ENCODE data around the gene RHOH. TPM values are rescaled to one million over a fixed set of nuclear protein-coding genes. Genes with fewer than 3 reads are reported as not detected.

RHOH gene
- total RNA-seq, 2 experiments from 2014 or later, result 87.5 to 92.7 TPM

- Mint-ChIP-seq H3K27ac (peak overlapping the region; percentile 98), H3K9me3 (no peaks in the 10 kb centered on the region), H3K27me3 (ENCODE audit: low read depth) (no peaks in the 10 kb centered on the region), H3K36me3 (ENCODE audit: low read depth) (peaks cover 61% of the 10 kb centered on the region), H3K4me1 (ENCODE audit: low read depth) (peaks cover 77% of the 10 kb centered on the region), H3K4me3 (peak overlapping the region; percentile 76)
- intact Hi-C loops (cut with micrococcal nuclease), result loop anchor here (5.0 to 10.0 kb wide), 4 partner anchors 225 to 1895 kb away; partner anchors contain the start of gene KLF3
- peak; percentile 36 for DNase-seq
- CTCF ChIA-PET, result interaction anchor here (0.7 to 1.8 kb wide), 5 partner anchors 10 to 108 kb away, joined by 3 to 8 read pairs (median 3); no protein-coding TSS in a partner anchor
These were observed 12.6 kb downstream of the RHOH start for GRCh38 chr4:40209401-40209800.

- Mint-ChIP-seq H3K36me3 (ENCODE audit: low read depth) (peaks cover 56% of the 10 kb centered on the region), H3K27me3 (ENCODE audit: low read depth) (no peaks in the 10 kb centered on the region), H3K9me3 (no peaks in the 10 kb centered on the region), H3K27ac (peak overlapping the region; percentile 98), H3K4me3 (peak overlapping the region; percentile 61), H3K4me1 (ENCODE audit: low read depth) (peaks cover 77% of the 10 kb centered on the region)
- CTCF ChIA-PET, result interaction anchor here (1.0 to 2.0 kb wide), 6 partner anchors 17 to 115 kb away, joined by 3 to 7 read pairs (median 4); no protein-coding TSS in a partner anchor
- intact Hi-C loops (cut with micrococcal nuclease), result no loop called here
- DNase-seq, result peak; percentile 3
These were observed 13.9 kb downstream of the RHOH start for GRCh38 chr4:40210776-40211175.

GRCh38 chr4:40211224-40212185, 14.7 kb downstream of the RHOH start:
- H3K4me1 Mint-ChIP-seq (ENCODE audit: low read depth), result peaks cover 78% of the 10 kb centered on the region
- CTCF ChIA-PET, result interaction anchor here (1.0 to 2.0 kb wide), 7 partner anchors 17 to 114 kb away, joined by 3 to 7 read pairs (median 4); no protein-coding TSS in a partner anchor
- DNase-seq, result peak; percentile 6
- H3K4me3 Mint-ChIP-seq, result peak overlapping the region; percentile 64
- peaks cover 60% of the 10 kb centered on the region for H3K36me3 Mint-ChIP-seq (ENCODE audit: low read depth)
- H3K9me3 Mint-ChIP-seq, result no peaks in the 10 kb centered on the region
- peak overlapping the region; percentile 93 for H3K27ac Mint-ChIP-seq
- intact Hi-C loops (cut with micrococcal nuclease), result no loop called here
- no peaks in the 10 kb centered on the region for H3K27me3 Mint-ChIP-seq (ENCODE audit: low read depth)

GRCh38 chr4:40212674-40213527, 16.1 kb downstream of the RHOH start:
- H3K27me3 Mint-ChIP-seq (ENCODE audit: low read depth), result no peaks in the 10 kb centered on the region
- intact Hi-C loops (cut with micrococcal nuclease), result loop anchor here (1.0 kb wide), 1 partner anchor 12 kb away; no protein-coding TSS in a partner anchor
- peak overlapping the region; percentile 93 for H3K27ac Mint-ChIP-seq
- H3K4me1 Mint-ChIP-seq (ENCODE audit: low read depth), result peaks cover 87% of the 10 kb centered on the region
- CTCF ChIA-PET, result interaction anchor here (0.5 to 1.4 kb wide), 4 partner anchors 29 to 1167 kb away, joined by 3 to 5 read pairs (median 4); no protein-coding TSS in a partner anchor
- H3K4me3 Mint-ChIP-seq, result peak overlapping the region; percentile 64
- H3K36me3 Mint-ChIP-seq (ENCODE audit: low read depth), result peaks cover 67% of the 10 kb centered on the region
- peak; percentile 11 for DNase-seq
- no peaks in the 10 kb centered on the region for H3K9me3 Mint-ChIP-seq

GRCh38 chr4:40214038-40214437, 17.2 kb downstream of the RHOH start:
- CTCF ChIA-PET, result interaction anchor here (0.7 to 1.1 kb wide), 4 partner anchors 9 to 103 kb away, joined by 3 to 4 read pairs (median 3); no protein-coding TSS in a partner anchor
- intact Hi-C loops (cut with micrococcal nuclease), result loop anchor here (1.0 kb wide), 1 partner anchor 8 kb away; no protein-coding TSS in a partner anchor

GRCh38 chr4:40214661-40215418, 18.0 kb downstream of the RHOH start:
- Mint-ChIP-seq H3K36me3 (ENCODE audit: low read depth) (peaks cover 69% of the 10 kb centered on the region), H3K27ac (peak overlapping the region; percentile 93), H3K4me3 (no peak overlapping the region), H3K4me1 (ENCODE audit: low read depth) (peaks cover 97% of the 10 kb centered on the region), H3K9me3 (no peaks in the 10 kb centered on the region), H3K27me3 (ENCODE audit: low read depth) (no peaks in the 10 kb centered on the region)
- DNase-seq, result no peak
- intact Hi-C loops (cut with micrococcal nuclease), result loop anchor here (1.0 kb wide), 1 partner anchor 7 kb away; no protein-coding TSS in a partner anchor
- CTCF ChIA-PET, result interaction anchor here (0.8 to 1.5 kb wide), 7 partner anchors 8 to 159 kb away, joined by 3 to 5 read pairs (median 3); no protein-coding TSS in a partner anchor

More at GRCh38 chr4:40214038-40214437, 17.2 kb downstream of the RHOH start:
- H3K36me3 Mint-ChIP-seq (ENCODE audit: low read depth), result peaks cover 71% of the 10 kb centered on the region
- peaks cover 94% of the 10 kb centered on the region for H3K4me1 Mint-ChIP-seq (ENCODE audit: low read depth)
- H3K9me3 Mint-ChIP-seq, result no peaks in the 10 kb centered on the region
- peak overlapping the region; percentile 93 for H3K27ac Mint-ChIP-seq
- H3K4me3 Mint-ChIP-seq, result peak overlapping the region; percentile 64
- peak; percentile 56 for DNase-seq
- no peaks in the 10 kb centered on the region for H3K27me3 Mint-ChIP-seq (ENCODE audit: low read depth)

GRCh38 chr4:40216622-40217366, 20.0 kb downstream of the RHOH start:
- peak; percentile 32 for DNase-seq
- no peaks in the 10 kb centered on the region for H3K9me3 Mint-ChIP-seq
- H3K27me3 Mint-ChIP-seq (ENCODE audit: low read depth), result no peaks in the 10 kb centered on the region
- peaks cover 97% of the 10 kb centered on the region for H3K4me1 Mint-ChIP-seq (ENCODE audit: low read depth)
- intact Hi-C loops (cut with micrococcal nuclease), result loop anchor here (1.0 kb wide), 2 partner anchors 9 kb away; no protein-coding TSS in a partner anchor
- H3K36me3 Mint-ChIP-seq (ENCODE audit: low read depth), result peaks cover 65% of the 10 kb centered on the region
- CTCF ChIA-PET, result interaction anchor here (0.9 to 1.0 kb wide), 2 partner anchors 10 to 24 kb away, joined by 3 to 4 read pairs; no protein-coding TSS in a partner anchor
- peak overlapping the region; percentile 93 for H3K27ac Mint-ChIP-seq
- H3K4me3 Mint-ChIP-seq, result peak overlapping the region; percentile 40

GRCh38 chr4:40221744-40222143, 24.9 kb downstream of the RHOH start:
- DNase-seq, result no peak
- CTCF ChIA-PET, result interaction anchor here (0.6 to 1.3 kb wide), 4 partner anchors 15 to 96 kb away, joined by 4 to 5 read pairs (median 4); no protein-coding TSS in a partner anchor
- intact Hi-C loops (cut with micrococcal nuclease), result loop anchor here (1.0 kb wide), 1 partner anchor 7 kb away; no protein-coding TSS in a partner anchor
- Mint-ChIP-seq H3K27me3 (ENCODE audit: low read depth) (no peaks in the 10 kb centered on the region), H3K4me1 (ENCODE audit: low read depth) (peaks cover 92% of the 10 kb centered on the region), H3K36me3 (ENCODE audit: low read depth) (peaks cover 61% of the 10 kb centered on the region), H3K9me3 (no peaks in the 10 kb centered on the region), H3K27ac (peak overlapping the region; percentile 91), H3K4me3 (no peak overlapping the region)

GRCh38 chr4:40223343-40223742, 26.5 kb downstream of the RHOH start:
- Mint-ChIP-seq H3K9me3 (no peaks in the 10 kb centered on the region), H3K4me1 (ENCODE audit: low read depth) (peaks cover 90% of the 10 kb centered on the region), H3K27me3 (ENCODE audit: low read depth) (no peaks in the 10 kb centered on the region), H3K27ac (peak overlapping the region; percentile 91), H3K36me3 (ENCODE audit: low read depth) (peaks cover 53% of the 10 kb centered on the region), H3K4me3 (no peak overlapping the region)
- no peak for DNase-seq
- intact Hi-C loops (cut with micrococcal nuclease), result no loop called here
- CTCF ChIA-PET, result interaction anchor here (0.7 to 1.7 kb wide), 3 partner anchors 9 to 87 kb away, joined by 3 read pairs; no protein-coding TSS in a partner anchor

GRCh38 chr4:40224432-40224831, 27.6 kb downstream of the RHOH start:
- peak overlapping the region; percentile 91 for H3K27ac Mint-ChIP-seq
- CTCF ChIA-PET, result interaction anchor here (1.0 to 1.6 kb wide), 2 partner anchors 13 to 85 kb away, joined by 3 read pairs; no protein-coding TSS in a partner anchor
- H3K4me3 Mint-ChIP-seq, result no peak overlapping the region
- H3K36me3 Mint-ChIP-seq (ENCODE audit: low read depth), result peaks cover 53% of the 10 kb centered on the region
- H3K9me3 Mint-ChIP-seq, result no peaks in the 10 kb centered on the region
- H3K27me3 Mint-ChIP-seq (ENCODE audit: low read depth), result no peaks in the 10 kb centered on the region
- peak; percentile 5 for DNase-seq
- peaks cover 91% of the 10 kb centered on the region for H3K4me1 Mint-ChIP-seq (ENCODE audit: low read depth)
- intact Hi-C loops (cut with micrococcal nuclease), result no loop called here
